ENCODE results near the gene FILIP1L.

The FILIP1L gene

GRCh38 chr3:100046986-100047385 lies 67.3 kb downstream of the FILIP1L start:
- in situ Hi-C loops (cut with MboI; ENCODE audit: low sequenced_read_pairs) = no loop called here

- in situ Hi-C loops (cut with MboI; ENCODE audit: low sequenced_read_pairs) = no loop called here
Observed at GRCh38 chr3:100045696-100046095, 68.6 kb downstream of the FILIP1L start.

GRCh38 chr3:100044369-100044768 lies 69.9 kb downstream of the FILIP1L start:
- in situ Hi-C loops (cut with MboI; ENCODE audit: low sequenced_read_pairs) = no loop called here

GRCh38 chr3:100043271-100043670 lies 71.0 kb downstream of the FILIP1L start:
- in situ Hi-C loops (cut with MboI; ENCODE audit: low sequenced_read_pairs) = no loop called here

- in situ Hi-C loops (cut with MboI; ENCODE audit: low sequenced_read_pairs) = no loop called here
Observed at GRCh38 chr3:100042166-100042981, 71.9 kb downstream of the FILIP1L start.

GRCh38 chr3:100041328-100041749 lies 73.0 kb downstream of the FILIP1L start:
- in situ Hi-C loops (cut with MboI; ENCODE audit: low sequenced_read_pairs) = no loop called here

GRCh38 chr3:100040451-100041225 lies 73.7 kb downstream of the FILIP1L start:
- in situ Hi-C loops (cut with MboI; ENCODE audit: low sequenced_read_pairs) = no loop called here

GRCh38 chr3:100039075-100039474 lies 75.2 kb downstream of the FILIP1L start:
- in situ Hi-C loops (cut with MboI; ENCODE audit: low sequenced_read_pairs) = no loop called here

GRCh38 chr3:100033903-100034471 lies 80.3 kb downstream of the FILIP1L start:
- in situ Hi-C loops (cut with MboI; ENCODE audit: low sequenced_read_pairs) = no loop called here

- in situ Hi-C loops (cut with MboI; ENCODE audit: low sequenced_read_pairs) = no loop called here
Observed at GRCh38 chr3:100033184-100033583, 81.1 kb downstream of the FILIP1L start.

- in situ Hi-C loops (cut with MboI; ENCODE audit: low sequenced_read_pairs) = no loop called here
Observed at GRCh38 chr3:100032243-100032642, 82.1 kb downstream of the FILIP1L start.

GRCh38 chr3:100030914-100031425 lies 83.3 kb downstream of the FILIP1L start:
- in situ Hi-C loops (cut with MboI; ENCODE audit: low sequenced_read_pairs) = no loop called here

- in situ Hi-C loops (cut with MboI; ENCODE audit: low sequenced_read_pairs) = no loop called here
Observed at GRCh38 chr3:100030346-100030745, 84.0 kb downstream of the FILIP1L start.

- in situ Hi-C loops (cut with MboI; ENCODE audit: low sequenced_read_pairs) = no loop called here
Observed at GRCh38 chr3:100029689-100030088, 84.6 kb downstream of the FILIP1L start.

GRCh38 chr3:100029052-100029451 lies 85.2 kb downstream of the FILIP1L start:
- in situ Hi-C loops (cut with MboI; ENCODE audit: low sequenced_read_pairs) = no loop called here

GRCh38 chr3:100027321-100027720 lies 87.0 kb downstream of the FILIP1L start:
- in situ Hi-C loops (cut with MboI; ENCODE audit: low sequenced_read_pairs) = no loop called here

- in situ Hi-C loops (cut with MboI; ENCODE audit: low sequenced_read_pairs) = no loop called here
Observed at GRCh38 chr3:100024520-100025303, 89.6 kb downstream of the FILIP1L start.

GRCh38 chr3:100023595-100023994 lies 90.7 kb downstream of the FILIP1L start:
- in situ Hi-C loops (cut with MboI; ENCODE audit: low sequenced_read_pairs) = no loop called here

GRCh38 chr3:100023150-100023549 lies 91.2 kb downstream of the FILIP1L start:
- in situ Hi-C loops (cut with MboI; ENCODE audit: low sequenced_read_pairs) = no loop called here

- in situ Hi-C loops (cut with MboI; ENCODE audit: low sequenced_read_pairs) = no loop called here
Observed at GRCh38 chr3:100022506-100022905, 91.8 kb downstream of the FILIP1L start.

Measured in HL-60/S4 treated with phorbol 12-myristate 13-acetate at 8.2 ng/mL for 4 days and 3 days (cell line).